Measurements from ENCODE around the gene MAU2. TPM values are rescaled to one million over a fixed set of nuclear protein-coding genes. Genes with fewer than 3 reads are reported as not detected.

The MAU2 gene
- total and polyA plus RNA-seq, 8 donors, result 10.6 to 116 (median 35.5) TPM

GRCh38 chr19:19303411-19303810, 17.2 kb upstream of the MAU2 start:
- Histone ChIP-seq H3K36me3 (peaks cover 57 to 98% (median 93%) of the 10 kb centered on the region in 4 donors), H3K27ac (no peak overlapping the region), H3K4me3 (no peak overlapping the region), H3K9me3 (no peaks in the 10 kb centered on the region), H3K4me1 (no peaks in the 10 kb centered on the region), H3K27me3 (no peaks in the 10 kb centered on the region)
- TF ChIP-seq CTCF (IDR thresholded peaks at IDR 0.05) (no peak), POLR2A (IDR thresholded peaks at IDR 0.05) (no peak), EP300 (IDR thresholded peaks at IDR 0.05) (no peak), POLR2AphosphoS5 (IDR thresholded peaks at IDR 0.05) (no peak)
- intact Hi-C loops (cut with DNase I; ENCODE audit: low total_unique reads), result no loop called here
- DNase-seq, result no peak
- 88 to 95% (median 93%) methylated on average over 14 of the region's 14 CpGs for WGBS, 5 donors

- H3K27me3 ChIP-seq, result no peaks in the 10 kb centered on the region
- H3K9me3 ChIP-seq, result no peaks in the 10 kb centered on the region
- WGBS, 5 donors, result 82 to 88% (median 84%) methylated on average over 10 to 14 of the region's 14 CpGs
- TF ChIP-seq CTCF (IDR thresholded peaks at IDR 0.05), result no peak
- no peak for TF ChIP-seq POLR2AphosphoS5 (IDR thresholded peaks at IDR 0.05)
- TF ChIP-seq POLR2A (IDR thresholded peaks at IDR 0.05), result no peak
- no peak for TF ChIP-seq EP300 (IDR thresholded peaks at IDR 0.05)
- no peak overlapping the region for H3K27ac ChIP-seq
- H3K4me3 ChIP-seq, result no peak overlapping the region
- no peaks in the 10 kb centered on the region for H3K4me1 ChIP-seq
- peak in 1 of 2 donors; percentile 36 for DNase-seq
- intact Hi-C loops (cut with DNase I; ENCODE audit: low total_unique reads), result no loop called here
- H3K36me3 ChIP-seq, result peaks cover 67 to 100% (median 98%) of the 10 kb centered on the region in 4 donors
Observed at GRCh38 chr19:19304186-19304965, 16.3 kb upstream of the MAU2 start.

GRCh38 chr19:19305066-19305465, 15.6 kb upstream of the MAU2 start:
- peaks cover 74 to 100% (median 100%) of the 10 kb centered on the region in 4 donors for H3K36me3 ChIP-seq
- WGBS, 5 donors, result 94 to 98% (median 96%) methylated on average over 9 to 10 of the region's 10 CpGs

GRCh38 chr19:19305696-19306095, 14.9 kb upstream of the MAU2 start:
- no peak for DNase-seq
- Histone ChIP-seq H3K9me3 (no peaks in the 10 kb centered on the region), H3K27me3 (no peaks in the 10 kb centered on the region), H3K4me1 (no peaks in the 10 kb centered on the region), H3K36me3 (peaks cover 75 to 100% (median 100%) of the 10 kb centered on the region in 4 donors), H3K4me3 (no peak overlapping the region), H3K27ac (no peak overlapping the region)
- 90 to 95% (median 93%) methylated on average over 13 to 16 of the region's 16 CpGs for WGBS, 5 donors
- no peak for TF ChIP-seq EP300 (IDR thresholded peaks at IDR 0.05)
- TF ChIP-seq CTCF (IDR thresholded peaks at IDR 0.05), result no peak
- TF ChIP-seq POLR2AphosphoS5 (IDR thresholded peaks at IDR 0.05), result no peak
- TF ChIP-seq POLR2A (IDR thresholded peaks at IDR 0.05), result no peak
- intact Hi-C loops (cut with DNase I; ENCODE audit: low total_unique reads), result no loop called here

More at GRCh38 chr19:19305066-19305465, 15.6 kb upstream of the MAU2 start:
- Histone ChIP-seq H3K27me3 (no peaks in the 10 kb centered on the region), H3K9me3 (no peaks in the 10 kb centered on the region), H3K4me1 (no peaks in the 10 kb centered on the region), H3K27ac (no peak overlapping the region), H3K4me3 (no peak overlapping the region)
- TF ChIP-seq POLR2AphosphoS5 (IDR thresholded peaks at IDR 0.05) (no peak), EP300 (IDR thresholded peaks at IDR 0.05) (no peak), POLR2A (IDR thresholded peaks at IDR 0.05) (no peak), CTCF (IDR thresholded peaks at IDR 0.05) (no peak)
- intact Hi-C loops (cut with DNase I; ENCODE audit: low total_unique reads), result no loop called here
- DNase-seq, result no peak
